ENCODE measurements around the gene RNF225.
"Not testable (repeated sequence)": the region's sequence is repeated elsewhere in the genome, so short reads cannot be mapped to it uniquely, and the experiment has no call there.

RNF225 gene

GRCh38 chr19:58366585-58367430 lies 28.6 kb upstream of the RNF225 start:
- TF ChIP-seq CTCF (IDR thresholded peaks at IDR 0.05; ENCODE audit: borderline replicate concordance, insufficient read depth, low read depth, low read length), result no peak

GRCh38 chr19:58367698-58368454 lies 27.6 kb upstream of the RNF225 start:
- no peak overlapping the region for H3K4me3 ChIP-seq (ENCODE audit: low read depth, low read length)
- no peak for TF ChIP-seq CTCF (IDR thresholded peaks at IDR 0.05; ENCODE audit: borderline replicate concordance, insufficient read depth, low read depth, low read length)

More at GRCh38 chr19:58366585-58367430, 28.6 kb upstream of the RNF225 start:
- H3K4me3 ChIP-seq (ENCODE audit: low read depth, low read length), result no peak overlapping the region

- no peak overlapping the region for H3K4me3 ChIP-seq (ENCODE audit: low read depth, low read length)
- TF ChIP-seq CTCF (IDR thresholded peaks at IDR 0.05; ENCODE audit: borderline replicate concordance, insufficient read depth, low read depth, low read length), result no peak
Observed at GRCh38 chr19:58368561-58369360, 26.7 kb upstream of the RNF225 start.

GRCh38 chr19:58372311-58373133 lies 22.9 kb upstream of the RNF225 start:
- TF ChIP-seq CTCF (IDR thresholded peaks at IDR 0.05; ENCODE audit: borderline replicate concordance, insufficient read depth, low read depth, low read length), result no peak
- no peak overlapping the region for H3K4me3 ChIP-seq (ENCODE audit: low read depth, low read length)

GRCh38 chr19:58374200-58374599 lies 21.3 kb upstream of the RNF225 start:
- TF ChIP-seq CTCF (IDR thresholded peaks at IDR 0.05; ENCODE audit: borderline replicate concordance, insufficient read depth, low read depth, low read length), result no peak
- no peak overlapping the region for H3K4me3 ChIP-seq (ENCODE audit: low read depth, low read length)

- not testable (repeated sequence) for H3K4me3 ChIP-seq (ENCODE audit: low read depth, low read length)
Observed at GRCh38 chr19:58376724-58377123, 18.7 kb upstream of the RNF225 start.

Data from GM12875 (cell line).